Epithelial cell of proximal tubule (primary cell): Measurements from ENCODE around the gene TJP2. TPM values are rescaled to one million over a fixed set of nuclear protein-coding genes. Genes with fewer than 3 reads are reported as not detected.
A peak's percentile ranks its signal among the peaks of the same experiment; 100 is the strongest.

Experiments
- DNase-seq: peaks from one replicate; pipeline ENCODE4 v3.0.0-alpha.2; 2011; ENCODE audit warnings: low read depth
- H3K4me3 ChIP-seq: 2 replicates; pipeline ENCODE4 v1.5.1; 2011; ENCODE audit warnings: low read depth, mild to moderate bottlenecking, low read length
- total RNA-seq: library from RNA; depleted of rRNA; stranded (reverse); fragments of >200 nt; gene quantifications from 2 replicates; pipeline ENCODE4 v1.2.3, GENCODE V29; 2015
- TF ChIP-seq, protein P1 (sequence below): conservative IDR thresholded peaks from 2 replicates; pipeline ENCODE4 v1.5.1; 2012; ENCODE audit warnings: low read depth, mild to moderate bottlenecking, low read length

The TJP2 gene
- total RNA-seq, 1 donor from 2014 or later = 335 TPM

DNA sequence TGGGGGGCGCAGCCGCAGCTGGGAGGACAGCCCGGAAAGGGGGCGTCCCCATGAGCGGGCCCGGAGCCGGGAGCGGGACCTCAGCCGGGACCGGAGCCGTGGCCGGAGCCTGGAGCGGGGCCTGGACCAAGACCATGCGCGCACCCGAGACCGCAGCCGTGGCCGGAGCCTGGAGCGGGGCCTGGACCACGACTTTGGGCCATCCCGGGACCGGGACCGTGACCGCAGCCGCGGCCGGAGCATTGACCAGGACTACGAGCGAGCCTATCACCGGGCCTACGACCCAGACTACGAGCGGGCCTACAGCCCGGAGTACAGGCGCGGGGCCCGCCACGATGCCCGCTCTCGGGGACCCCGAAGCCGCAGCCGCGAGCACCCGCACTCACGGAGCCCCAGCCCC lies 47.0 kb downstream of the TJP2 start:
- no peak overlapping the region for H3K4me3 ChIP-seq
- no peak for DNase-seq
- TF ChIP-seq, protein P1, sequence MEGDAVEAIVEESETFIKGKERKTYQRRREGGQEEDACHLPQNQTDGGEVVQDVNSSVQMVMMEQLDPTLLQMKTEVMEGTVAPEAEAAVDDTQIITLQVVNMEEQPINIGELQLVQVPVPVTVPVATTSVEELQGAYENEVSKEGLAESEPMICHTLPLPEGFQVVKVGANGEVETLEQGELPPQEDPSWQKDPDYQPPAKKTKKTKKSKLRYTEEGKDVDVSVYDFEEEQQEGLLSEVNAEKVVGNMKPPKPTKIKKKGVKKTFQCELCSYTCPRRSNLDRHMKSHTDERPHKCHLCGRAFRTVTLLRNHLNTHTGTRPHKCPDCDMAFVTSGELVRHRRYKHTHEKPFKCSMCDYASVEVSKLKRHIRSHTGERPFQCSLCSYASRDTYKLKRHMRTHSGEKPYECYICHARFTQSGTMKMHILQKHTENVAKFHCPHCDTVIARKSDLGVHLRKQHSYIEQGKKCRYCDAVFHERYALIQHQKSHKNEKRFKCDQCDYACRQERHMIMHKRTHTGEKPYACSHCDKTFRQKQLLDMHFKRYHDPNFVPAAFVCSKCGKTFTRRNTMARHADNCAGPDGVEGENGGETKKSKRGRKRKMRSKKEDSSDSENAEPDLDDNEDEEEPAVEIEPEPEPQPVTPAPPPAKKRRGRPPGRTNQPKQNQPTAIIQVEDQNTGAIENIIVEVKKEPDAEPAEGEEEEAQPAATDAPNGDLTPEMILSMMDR = no peak

DNA sequence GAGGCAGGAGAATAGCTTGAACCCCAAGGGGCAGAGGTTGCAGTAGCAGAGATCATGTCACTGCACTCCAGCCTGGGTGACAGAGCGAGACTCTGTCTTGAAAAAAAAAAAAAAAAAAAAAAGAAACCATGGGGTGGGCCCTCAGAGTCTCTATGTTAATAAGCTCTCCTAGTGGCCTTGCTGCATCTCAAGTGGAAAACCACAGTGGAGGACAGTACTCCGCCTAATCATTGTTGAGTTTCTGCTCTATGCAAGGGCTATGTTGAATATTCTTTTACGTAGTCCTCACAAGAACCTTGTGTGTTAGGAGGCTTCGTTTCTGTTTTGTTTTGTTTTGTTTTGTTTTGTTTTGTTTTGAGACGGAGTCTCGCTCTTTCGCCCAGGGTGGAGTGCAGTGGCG lies 48.9 kb downstream of the TJP2 start:
- DNase-seq = no peak
- H3K4me3 ChIP-seq = no peak overlapping the region
- TF ChIP-seq, protein P1 = no peak

DNA sequence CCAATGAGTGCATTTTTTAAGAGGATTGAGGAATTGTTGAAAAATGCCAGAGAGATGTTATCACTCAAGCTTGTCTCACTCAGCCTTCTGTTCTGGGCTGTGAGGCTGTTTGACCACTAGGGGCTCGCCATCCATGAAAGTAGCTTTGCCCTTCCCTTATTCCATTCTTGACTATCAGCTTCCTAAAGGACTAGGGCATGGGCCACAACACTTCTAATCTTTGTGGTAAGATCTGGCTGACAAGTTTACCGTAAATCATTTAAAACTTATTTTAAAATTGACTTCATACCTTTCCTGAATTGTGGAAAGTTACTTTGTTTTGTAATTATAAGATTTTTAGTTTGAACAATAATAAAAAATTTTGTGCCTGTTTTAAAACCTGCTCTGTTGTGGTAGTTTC lies 49.5 kb downstream of the TJP2 start:
- TF ChIP-seq, protein P1 = peak; percentile 79
- DNase-seq = no peak
- H3K4me3 ChIP-seq = no peak overlapping the region

DNA sequence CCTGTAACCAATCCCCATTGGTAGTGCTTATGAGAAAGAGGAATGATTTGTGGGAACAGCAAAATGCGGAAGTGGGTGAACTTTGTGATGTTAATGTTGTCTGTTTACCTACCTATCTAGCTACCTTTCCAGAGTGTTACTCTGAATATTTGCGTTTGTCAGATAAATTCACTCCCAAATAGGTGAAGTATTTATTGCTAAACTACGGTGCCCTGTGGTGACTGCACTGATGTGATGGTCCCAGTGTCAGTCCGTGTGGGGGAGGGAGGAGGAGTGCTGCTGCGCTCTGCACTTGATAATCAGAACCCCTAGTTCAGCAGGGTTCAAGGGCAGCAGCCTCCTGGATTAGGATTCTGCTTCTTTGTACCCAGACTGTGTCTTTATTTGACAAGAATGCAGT lies 55.3 kb downstream of the TJP2 start:
- DNase-seq = no peak
- H3K4me3 ChIP-seq = no peak overlapping the region
- TF ChIP-seq, protein P1 = no peak

DNA sequence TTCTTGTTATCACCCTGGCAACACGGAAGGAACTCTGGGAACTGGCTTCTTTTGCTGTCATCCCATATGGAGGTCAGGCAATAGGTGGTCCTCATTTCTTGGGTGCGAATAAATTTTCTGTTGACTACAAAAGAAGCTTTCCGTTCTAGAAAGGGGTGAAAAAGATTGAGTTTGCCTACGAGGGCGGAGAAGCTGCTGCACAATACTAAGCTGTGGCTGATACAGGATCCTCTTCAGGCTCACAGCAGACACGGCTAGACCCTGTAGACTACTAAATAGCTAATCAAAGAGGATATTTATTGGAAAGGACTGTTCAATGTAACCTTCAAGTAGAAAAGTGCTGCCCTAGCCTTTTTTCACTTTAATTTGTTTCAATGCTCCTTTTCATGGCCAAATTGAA lies 58.1 kb downstream of the TJP2 start:
- DNase-seq = no peak
- TF ChIP-seq, protein P1 = no peak
- no peak overlapping the region for H3K4me3 ChIP-seq

DNA sequence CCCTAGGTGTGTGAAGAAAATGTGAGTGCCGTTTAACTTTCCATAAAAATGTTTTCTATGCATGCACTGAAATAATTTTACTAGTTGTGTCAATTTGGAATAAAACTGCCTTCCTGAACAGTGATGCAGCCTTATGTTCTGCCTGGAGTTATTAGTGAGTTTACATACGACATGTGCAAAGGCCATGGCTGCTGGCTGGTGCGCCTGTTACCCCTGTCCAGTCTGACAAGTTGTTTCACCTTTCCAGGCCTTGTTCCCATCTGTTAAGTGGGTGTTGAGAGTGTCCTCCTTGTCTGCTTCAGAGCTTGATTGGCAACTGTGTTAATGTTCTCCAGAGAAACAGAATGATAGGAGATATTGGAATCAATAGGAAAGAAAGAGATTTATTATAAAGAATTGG lies 60.6 kb downstream of the TJP2 start:
- TF ChIP-seq, protein P1 = no peak

DNA sequence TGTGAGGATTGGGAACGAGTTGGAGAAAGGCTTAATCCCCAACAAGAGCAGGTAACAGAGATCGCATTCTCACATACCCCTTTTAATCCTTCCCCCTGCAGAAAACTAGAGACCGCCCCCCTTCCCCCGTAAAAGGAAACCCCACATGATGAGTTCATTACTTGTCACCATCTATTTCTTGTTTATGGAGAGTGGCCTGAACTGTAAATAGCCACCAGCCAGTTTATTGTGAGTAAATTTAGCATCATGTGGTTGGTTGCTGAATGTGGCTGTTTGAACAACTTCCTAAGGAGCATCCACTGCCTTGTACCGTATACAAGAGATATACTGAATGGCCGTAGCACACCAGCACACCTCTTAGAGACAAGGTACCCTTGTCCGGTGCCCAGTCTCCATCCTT lies 62.1 kb downstream of the TJP2 start:
- TF ChIP-seq, protein P1 = no peak
- DNase-seq = no peak
- H3K4me3 ChIP-seq = no peak overlapping the region

More for the DNA sequence above, 60.6 kb downstream of the TJP2 start:
- H3K4me3 ChIP-seq = no peak overlapping the region
- no peak for DNase-seq
